ENCODE data around the gene C14orf119. TPM values are rescaled to one million over a fixed set of nuclear protein-coding genes. Genes with fewer than 3 reads are reported as not detected.

C14orf119 gene
- total RNA-seq, 1 experiment from 2014 or later: 81.3 TPM

- no peak for TF ChIP-seq USF2 (CRISPR knock-in tag; IDR thresholded peaks at IDR 0.05)
Observed at GRCh38 chr14:23055147-23055550, 40.2 kb upstream of the C14orf119 start (continued).

- no peak overlapping the region; the same call in 1 of the 2 replicates for H3K27ac Mint-ChIP-seq
- no peak for ATAC-seq
- ChIA-PET CTCF (interaction anchor here (0.8 to 8.8 kb wide), 18 partner anchors 13 to 234 kb away, joined by 3 to 224 read pairs (median 12); partner anchors contain the start of genes AJUBA, PRMT5 and PSMB11), POLR2A (interaction anchor here (1.3 to 1.7 kb wide), 3 partner anchors 40 to 73 kb away, joined by 4 to 5 read pairs (median 4); partner anchors contain the start of genes ACIN1, AJUBA and C14orf119)
- H3K4me1 Mint-ChIP-seq: peaks cover 16% of the 10 kb centered on the region
- peaks cover 5% of the 10 kb centered on the region; the same call in 1 of the 2 replicates for H3K27me3 Mint-ChIP-seq (ENCODE audit: low read depth)
- DNase-seq (ENCODE audit: low spot score): no peak
- TF ChIP-seq E2F1 (CRISPR knock-in tag; IDR thresholded peaks at IDR 0.05) (no peak), ZNF317 (CRISPR knock-in tag; IDR thresholded peaks at IDR 0.05; ENCODE audit: borderline replicate concordance, low read depth) (no peak), NR3C1 (CRISPR knock-in tag; conservative IDR thresholded peaks at IDR 0.05; ENCODE audit: low read depth) (no peak), GRHL2 (CRISPR knock-in tag; IDR thresholded peaks at IDR 0.05; ENCODE audit: insufficient replicate concordance, severe bottlenecking) (no peak), AR (CRISPR knock-in tag; IDR thresholded peaks at IDR 0.05) (no peak), SOX15 (CRISPR knock-in tag; IDR thresholded peaks at IDR 0.05) (no peak), PRDM15 (CRISPR knock-in tag; IDR thresholded peaks at IDR 0.05) (no peak), KAT7 (CRISPR knock-in tag; IDR thresholded peaks at IDR 0.05; ENCODE audit: borderline replicate concordance) (no peak), ERG (CRISPR knock-in tag; IDR thresholded peaks at IDR 0.05) (no peak), ARID4B (CRISPR knock-in tag; IDR thresholded peaks at IDR 0.05; ENCODE audit: borderline replicate concordance) (no peak)
- no peaks in the 10 kb centered on the region for H3K9me3 Mint-ChIP-seq
- peaks cover 14% of the 10 kb centered on the region for H3K36me3 Mint-ChIP-seq
- H3K4me3 Mint-ChIP-seq: peak overlapping the region; percentile 71
Observed at GRCh38 chr14:23055621-23056144, 39.6 kb upstream of the C14orf119 start.

Data from WTC11 (cell line).